Mesendoderm (in vitro differentiated cells): ENCODE results near the gene ATP5MC2.

Experiments
- DNase-seq: peaks from one replicate; pipeline ENCODE4 v3.0.0; 2013
- H2AK5ac ChIP-seq: 2 replicates; pipeline ENCODE4 v1.6.1; 2013; ENCODE audit warnings: low read length, inconsistent platforms
- H2BK120ac ChIP-seq: 2 replicates; pipeline ENCODE4 v1.6.1; 2013; ENCODE audit warnings: low read depth, mild to moderate bottlenecking, low read length, moderate library complexity, mixed read lengths
- H2BK15ac ChIP-seq: replicated peaks from 2 replicates; pipeline ENCODE4 v1.6.1; 2013; ENCODE audit warnings: low read depth, mild to moderate bottlenecking, moderate library complexity
- H2BK5ac ChIP-seq: 2 replicates; pipeline ENCODE4 v1.6.1; 2013; ENCODE audit warnings: low read length, inconsistent platforms
- H3K18ac ChIP-seq: 2 replicates; pipeline ENCODE4 v1.6.1; 2013; ENCODE audit warnings: mild to moderate bottlenecking, low read length, mixed read lengths
- H3K23ac ChIP-seq: one replicate; pipeline ENCODE4 v1.6.1; 2013; ENCODE audit warnings: low read length
- H3K27ac ChIP-seq: 2 replicates; pipeline ENCODE4 v1.5.1; 2013; ENCODE audit warnings: low read depth, mild to moderate bottlenecking, inconsistent platforms, low read length, moderate library complexity
- H3K27me3 ChIP-seq: 2 replicates; pipeline ENCODE4 v1.6.1; 2013; ENCODE audit warnings: low read length, control low read depth, mild to moderate bottlenecking, inconsistent platforms; ENCODE audit not compliant: insufficient read depth, poor library complexity
- H3K36me3 ChIP-seq: 2 replicates; pipeline ENCODE4 v1.6.1; 2013; ENCODE audit warnings: low read length, inconsistent platforms; ENCODE audit not compliant: control insufficient read depth, insufficient read depth
- H3K4ac ChIP-seq: one replicate; pipeline ENCODE4 v1.6.1; 2013; ENCODE audit warnings: low read depth, mild to moderate bottlenecking, low read length, moderate library complexity
- H3K4me1 ChIP-seq: 2 replicates; pipeline ENCODE4 v1.6.1; 2013; ENCODE audit warnings: low read depth, low read length, inconsistent platforms; ENCODE audit not compliant: control insufficient read depth
- H3K4me2 ChIP-seq: 2 replicates; pipeline ENCODE4 v1.6.1; 2013; ENCODE audit warnings: low read length
- H3K4me3 ChIP-seq: 2 replicates; pipeline ENCODE4 v1.5.1; 2013; ENCODE audit warnings: mild to moderate bottlenecking, low read length
- H3K56ac ChIP-seq: one replicate; pipeline ENCODE4 v1.6.1; 2013; ENCODE audit warnings: low read length
- H3K79me1 ChIP-seq: 2 replicates; pipeline ENCODE4 v1.6.1; 2013; ENCODE audit warnings: low read length, inconsistent platforms
- H3K79me2 ChIP-seq: 2 replicates; pipeline ENCODE4 v1.6.1; 2013; ENCODE audit warnings: mild to moderate bottlenecking, low read length; ENCODE audit not compliant: control insufficient read depth, insufficient read depth
- H3K9ac ChIP-seq: 2 replicates; pipeline ENCODE4 v1.6.1; 2013; ENCODE audit warnings: low read length, inconsistent platforms
- H4K5ac ChIP-seq: one replicate; pipeline ENCODE4 v1.6.1; 2013; ENCODE audit warnings: low read length
- H4K8ac ChIP-seq: one replicate; pipeline ENCODE4 v1.6.1; 2013; ENCODE audit warnings: low read depth, mild to moderate bottlenecking, control low read depth, low read length, moderate library complexity
- WGBS: extraction: QIAGEN DNeasy Blood & Tissue Kit; methylation state at CpG from one replicate; pipeline ENCODE4 v1.1.7; 2013; ENCODE audit warnings: low lambda C conversion rate, missing lambda C conversion rate; ENCODE audit not compliant: insufficient coverage; ENCODE audit errors: extremely low coverage; 5-methylcytosine and 5-hydroxymethylcytosine counted together

Gene ATP5MC2

GRCh38 chr12:53616950-53617349, 58.9 kb downstream of the ATP5MC2 start:
- no peak for DNase-seq
- Histone ChIP-seq H4K8ac (no peak overlapping the region), H3K79me2 (peaks cover 2% of the 10 kb centered on the region), H3K23ac (no peak overlapping the region), H4K5ac (no peak overlapping the region), H2BK15ac (no peak overlapping the region), H2BK120ac (no peak overlapping the region), H3K4ac (no peak overlapping the region), H3K4me3 (no peak overlapping the region), H3K27ac (no peak overlapping the region), H3K56ac (no peak overlapping the region), H2BK5ac (no peak overlapping the region), H3K79me1 (peaks cover 2% of the 10 kb centered on the region), H3K4me2 (no peak overlapping the region), H3K4me1 (no peaks in the 10 kb centered on the region), H2AK5ac (no peak overlapping the region), H3K18ac (no peak overlapping the region), H3K36me3 (no peaks in the 10 kb centered on the region), H3K9ac (no peak overlapping the region), H3K27me3 (no peaks in the 10 kb centered on the region)
- no CpG with 5 or more reads among the region's 4 CpGs for WGBS
